ENCODE measurements around the gene SLC6A18. TPM values are rescaled to one million over a fixed set of nuclear protein-coding genes. Genes with fewer than 3 reads are reported as not detected.
"Not testable (repeated sequence)": the region's sequence is repeated elsewhere in the genome, so short reads cannot be mapped to it uniquely, and the experiment has no call there.

The SLC6A18 gene
- total and polyA plus RNA-seq, 2 experiments from 2014 or later, result not detected

DNA sequence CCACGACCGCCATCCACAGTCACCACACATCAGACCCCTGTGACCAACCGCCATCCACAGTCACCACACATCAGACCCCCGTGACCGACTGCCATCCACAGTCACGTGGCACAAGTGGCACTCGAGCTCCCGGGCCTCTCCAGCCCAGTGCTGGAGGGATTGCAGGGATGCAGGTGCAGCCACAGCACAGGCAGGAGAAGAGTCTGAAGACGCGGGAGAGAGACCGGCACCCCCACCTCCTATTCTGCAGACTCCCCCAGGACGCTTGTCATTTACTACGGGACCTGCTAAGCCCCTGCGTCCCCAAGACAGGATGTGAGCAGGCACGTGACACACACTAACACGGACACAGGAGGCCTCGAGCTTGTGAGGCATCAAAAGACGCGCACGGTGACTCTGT is 48.6 kb downstream of the SLC6A18 start:
- Histone ChIP-seq H3K36me3 (no peaks in the 10 kb centered on the region), H3K27ac (no peak overlapping the region), H3K9me3 (ENCODE audit: low read depth) (no peaks in the 10 kb centered on the region), H3K4me3 (no peak overlapping the region), H3K27me3 (no peaks in the 10 kb centered on the region), H3K4me1 (ENCODE audit: low read depth) (no peaks in the 10 kb centered on the region)
- no peak for DNase-seq (ENCODE audit: low read depth in 1 of 2, low spot score in 1 of 2)
- TF ChIP-seq, protein P1, sequence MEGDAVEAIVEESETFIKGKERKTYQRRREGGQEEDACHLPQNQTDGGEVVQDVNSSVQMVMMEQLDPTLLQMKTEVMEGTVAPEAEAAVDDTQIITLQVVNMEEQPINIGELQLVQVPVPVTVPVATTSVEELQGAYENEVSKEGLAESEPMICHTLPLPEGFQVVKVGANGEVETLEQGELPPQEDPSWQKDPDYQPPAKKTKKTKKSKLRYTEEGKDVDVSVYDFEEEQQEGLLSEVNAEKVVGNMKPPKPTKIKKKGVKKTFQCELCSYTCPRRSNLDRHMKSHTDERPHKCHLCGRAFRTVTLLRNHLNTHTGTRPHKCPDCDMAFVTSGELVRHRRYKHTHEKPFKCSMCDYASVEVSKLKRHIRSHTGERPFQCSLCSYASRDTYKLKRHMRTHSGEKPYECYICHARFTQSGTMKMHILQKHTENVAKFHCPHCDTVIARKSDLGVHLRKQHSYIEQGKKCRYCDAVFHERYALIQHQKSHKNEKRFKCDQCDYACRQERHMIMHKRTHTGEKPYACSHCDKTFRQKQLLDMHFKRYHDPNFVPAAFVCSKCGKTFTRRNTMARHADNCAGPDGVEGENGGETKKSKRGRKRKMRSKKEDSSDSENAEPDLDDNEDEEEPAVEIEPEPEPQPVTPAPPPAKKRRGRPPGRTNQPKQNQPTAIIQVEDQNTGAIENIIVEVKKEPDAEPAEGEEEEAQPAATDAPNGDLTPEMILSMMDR (IDR thresholded peaks at IDR 0.05; ENCODE audit: low read depth, low read length), result no peak

DNA sequence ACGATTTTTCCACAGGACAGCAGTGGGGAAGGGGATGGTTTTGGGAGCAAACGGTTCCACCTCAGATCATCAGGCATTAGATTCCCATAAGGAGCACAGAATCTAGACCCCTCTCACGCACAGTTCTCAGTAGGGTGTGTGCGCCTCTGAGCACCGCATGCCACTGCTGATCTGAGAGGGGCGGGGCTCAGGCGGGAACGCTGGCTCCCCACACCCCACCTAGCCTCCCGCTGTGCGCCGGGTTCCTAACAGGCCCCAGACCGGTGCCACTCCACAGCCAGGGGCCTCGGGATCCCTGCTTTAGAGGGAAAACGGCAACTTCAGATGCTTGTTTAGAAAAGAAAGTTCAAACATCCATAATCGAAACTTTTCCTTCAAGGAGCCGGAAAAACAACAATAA is 49.3 kb downstream of the SLC6A18 start:
- H3K27ac ChIP-seq, result no peak overlapping the region
- H3K4me3 ChIP-seq, result no peak overlapping the region
- H3K9me3 ChIP-seq (ENCODE audit: low read depth), result no peaks in the 10 kb centered on the region
- TF ChIP-seq, protein P1 (IDR thresholded peaks at IDR 0.05; ENCODE audit: low read depth, low read length), result no peak
- no peaks in the 10 kb centered on the region for H3K27me3 ChIP-seq
- H3K36me3 ChIP-seq, result no peaks in the 10 kb centered on the region
- no peak for DNase-seq (ENCODE audit: low read depth in 1 of 2, low spot score in 1 of 2)
- no peaks in the 10 kb centered on the region for H3K4me1 ChIP-seq (ENCODE audit: low read depth)

DNA sequence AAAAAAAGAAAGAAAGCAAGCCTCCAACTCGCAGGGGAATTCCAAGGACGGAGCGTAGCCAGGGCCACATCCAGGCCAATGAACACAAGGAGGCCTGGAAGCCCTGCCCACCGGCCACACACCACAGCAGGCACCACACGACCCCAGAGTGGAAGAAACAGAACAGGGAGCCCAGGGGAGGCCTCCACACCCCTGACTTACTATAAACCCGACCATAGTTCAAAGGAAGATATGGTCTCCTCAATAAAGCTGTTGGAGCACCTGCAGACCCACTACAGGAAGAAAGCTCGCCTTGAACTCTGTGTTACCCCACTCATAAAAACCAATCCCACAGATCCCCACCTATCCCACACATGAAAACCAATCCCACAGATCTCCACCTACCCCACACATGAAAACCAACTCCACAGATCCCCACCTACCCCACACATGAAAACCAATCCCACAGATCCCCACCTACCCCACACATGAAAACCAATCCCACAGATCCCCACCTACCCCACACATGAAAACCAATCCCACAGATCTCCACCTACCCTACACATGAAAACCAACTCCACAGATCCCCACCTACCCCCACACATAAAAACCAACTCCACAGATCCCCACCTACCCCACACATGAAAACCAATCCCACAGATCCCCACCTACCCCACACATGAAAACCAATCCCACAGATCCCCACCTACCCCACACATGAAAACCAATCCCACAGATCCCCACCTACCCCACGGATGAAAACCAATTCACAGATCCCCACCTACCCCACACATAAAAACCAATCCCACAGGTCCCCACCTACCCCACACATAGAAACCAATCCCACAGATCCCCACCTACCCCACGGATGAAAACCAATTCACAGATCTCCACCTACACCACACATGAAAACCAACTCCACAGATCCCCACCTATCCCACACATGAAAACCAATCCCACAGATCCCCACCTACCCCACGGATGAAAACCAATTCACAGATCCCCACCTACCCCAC is 50.5 kb downstream of the SLC6A18 start:
- H3K27me3 ChIP-seq; DNase-seq (ENCODE audit: low read depth in 1 of 2, low spot score in 1 of 2); H3K4me3 ChIP-seq; H3K4me1 ChIP-seq (ENCODE audit: low read depth); H3K9me3 ChIP-seq (ENCODE audit: low read depth); H3K27ac ChIP-seq; H3K36me3 ChIP-seq: not testable (repeated sequence)

DNA sequence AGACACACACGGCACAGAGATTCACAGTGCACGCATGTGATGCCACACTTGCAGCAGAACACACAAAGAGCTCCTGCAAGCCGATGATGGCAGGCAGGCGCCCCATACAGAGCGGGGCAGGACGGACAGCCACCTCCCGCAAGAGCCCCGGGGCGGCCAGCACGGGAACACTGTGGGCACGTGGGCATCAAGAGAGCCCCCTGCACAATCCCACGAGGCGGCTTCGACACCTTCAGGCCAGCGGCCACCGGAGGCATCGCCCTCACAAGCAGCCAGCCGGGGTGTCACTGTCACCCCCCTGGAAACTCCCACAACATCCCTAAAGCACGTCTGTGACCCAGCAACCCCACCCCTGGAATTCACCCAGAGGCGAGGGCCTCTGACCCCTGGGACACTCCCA is 51.7 kb downstream of the SLC6A18 start:
- H3K4me1 ChIP-seq (ENCODE audit: low read depth), result no peaks in the 10 kb centered on the region
- TF ChIP-seq, protein P1 (IDR thresholded peaks at IDR 0.05; ENCODE audit: low read depth, low read length), result no peak

DNA sequence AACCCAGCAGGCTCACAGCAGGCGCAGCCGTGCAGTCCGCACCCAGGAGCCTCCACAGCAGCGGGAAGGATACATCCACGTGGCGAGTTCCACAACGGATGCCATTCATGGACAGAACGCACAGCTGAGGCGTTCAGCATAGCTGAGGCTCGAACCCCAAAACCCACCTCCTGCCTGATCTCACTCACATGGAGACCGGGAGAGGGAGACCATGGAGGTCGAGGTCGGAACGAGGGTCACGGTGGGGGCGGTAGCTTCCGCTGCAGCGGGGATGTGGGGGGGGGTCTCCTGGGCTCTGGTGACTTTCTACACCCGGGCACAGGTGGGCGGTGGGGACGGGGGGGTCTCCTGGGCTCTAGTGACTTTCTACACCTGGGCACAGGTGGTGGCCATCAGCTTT is 52.1 kb downstream of the SLC6A18 start:
- TF ChIP-seq, protein P1 (IDR thresholded peaks at IDR 0.05; ENCODE audit: low read depth, low read length), result no peak
- H3K4me3 ChIP-seq, result no peak overlapping the region

More for the DNA sequence above, 51.7 kb downstream of the SLC6A18 start:
- Histone ChIP-seq H3K4me3 (no peak overlapping the region), H3K9me3 (ENCODE audit: low read depth) (no peaks in the 10 kb centered on the region), H3K27me3 (no peaks in the 10 kb centered on the region), H3K36me3 (no peaks in the 10 kb centered on the region), H3K27ac (no peak overlapping the region)
- DNase-seq (ENCODE audit: low read depth in 1 of 2, low spot score in 1 of 2), result no peak

DNA sequence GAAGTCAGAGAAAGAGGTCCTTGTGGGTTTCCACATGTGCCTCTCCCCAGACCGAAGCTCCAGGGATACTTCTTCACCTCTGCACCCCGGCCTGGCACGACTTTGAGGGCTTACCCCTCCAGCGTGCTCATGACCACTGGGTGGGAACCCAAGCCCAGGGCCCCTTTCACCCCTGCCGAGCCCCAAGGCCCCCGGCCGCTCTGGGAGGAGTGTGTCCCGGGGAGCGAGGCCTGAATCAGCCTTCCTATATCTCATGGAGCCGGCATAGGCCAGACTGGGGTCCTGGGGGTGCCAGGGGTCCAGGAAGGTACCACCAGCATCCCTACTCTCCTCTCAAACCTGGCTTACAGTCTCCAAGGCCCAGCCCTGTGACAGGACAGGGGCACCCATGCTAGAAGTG is 52.6 kb downstream of the SLC6A18 start:
- H3K27me3 ChIP-seq, result no peaks in the 10 kb centered on the region
- no peak for DNase-seq (ENCODE audit: low read depth in 1 of 2, low spot score in 1 of 2)
- H3K9me3 ChIP-seq (ENCODE audit: low read depth), result no peaks in the 10 kb centered on the region
- no peak overlapping the region for H3K4me3 ChIP-seq
- no peak overlapping the region for H3K27ac ChIP-seq
- no peaks in the 10 kb centered on the region for H3K36me3 ChIP-seq
- no peaks in the 10 kb centered on the region for H3K4me1 ChIP-seq (ENCODE audit: low read depth)
- TF ChIP-seq, protein P1 (IDR thresholded peaks at IDR 0.05; ENCODE audit: low read depth, low read length), result no peak

More for the DNA sequence above, 52.1 kb downstream of the SLC6A18 start:
- no peak overlapping the region for H3K27ac ChIP-seq
- DNase-seq (ENCODE audit: low read depth in 1 of 2, low spot score in 1 of 2), result no peak
- H3K9me3 ChIP-seq (ENCODE audit: low read depth), result no peaks in the 10 kb centered on the region
- H3K27me3 ChIP-seq, result no peaks in the 10 kb centered on the region
- H3K4me1 ChIP-seq (ENCODE audit: low read depth), result no peaks in the 10 kb centered on the region
- no peaks in the 10 kb centered on the region for H3K36me3 ChIP-seq
